Gastrocnemius medialis (tissue), 4 donors: ENCODE results near the gene RNF222. TPM values are rescaled to one million over a fixed set of nuclear protein-coding genes. Genes with fewer than 3 reads are reported as not detected.
"Not testable (repeated sequence)": the region's sequence is repeated elsewhere in the genome, so short reads cannot be mapped to it uniquely, and the experiment has no call there.

Source experiments
- ATAC-seq, 2 donors: fragments of 150-250 bp; one replicate each; pipeline ENCODE4 v1.9.1; 2016
- DNase-seq, 2 donors: peaks; one replicate each; pipeline ENCODE4 v3.0.0-alpha.2; 2019
- H3K27ac ChIP-seq, 4 donors: fragments of 200-600 bp; sonication (generic); 1 replicate in 1 of 4; 2 replicates in 3 of 4; pipeline ENCODE4 v1.5.1; 2016 to 2018; ENCODE audit warnings: mild to moderate bottlenecking in 2 of 4, moderate library complexity in 1 of 4
- H3K27me3 ChIP-seq, 3 donors: fragments of 200-600 bp; sonication (generic) in 2 of 3; 1 replicate in 1 of 3; 2 replicates in 2 of 3; pipeline versions ENCODE4 v1.5.1 to v1.6.0; 2016 to 2019; ENCODE audit warnings: mild to moderate bottlenecking in 1 of 3, moderate library complexity in 1 of 3
- H3K36me3 ChIP-seq, 2 donors: fragments of 200-600 bp; sonication (generic) in 1 of 2; one replicate each; pipeline ENCODE4 v1.5.1; 2017 to 2018
- H3K4me1 ChIP-seq, 2 donors: fragments of 200-600 bp; sonication (generic) in 1 of 2; one replicate each; pipeline ENCODE4 v1.5.1; 2016 to 2017; ENCODE audit warnings: mild to moderate bottlenecking in 2 of 2
- H3K4me3 ChIP-seq, 4 donors: fragments of 200-600 bp; sonication (generic) in 3 of 4; 1 replicate in 1 of 4; 2 replicates in 3 of 4; pipeline ENCODE4 v1.5.1; 2016 to 2019; ENCODE audit warnings: mild to moderate bottlenecking in 2 of 4
- H3K9me3 ChIP-seq, 3 donors: fragments of 200-600 bp; sonication (generic) in 2 of 3; 1 replicate in 1 of 3; 2 replicates in 2 of 3; pipeline ENCODE4 v1.5.1; 2016 to 2019
- CTCF ChIP-seq, 5 experiments: fragments of 450-650 bp in 3 of 5; fragments of 200-600 bp in 2 of 5; sonication (generic) in 2 of 5; IDR thresholded peaks in 4 of 5; conservative IDR thresholded peaks in 1 of 5; 1 replicate in 4 of 5; 2 replicates in 1 of 5; pipeline ENCODE4 v1.5.1; 2016 to 2019; ENCODE audit warnings: antibody characterized with exemption in 5 of 5, mild to moderate bottlenecking in 3 of 5, moderate library complexity in 3 of 5
- POLR2A ChIP-seq, 2 donors: fragments of 450-650 bp; IDR thresholded peaks; one replicate each; pipeline ENCODE4 v1.6.1; 2017; ENCODE audit warnings: antibody characterized with exemption in 2 of 2, mild to moderate bottlenecking in 2 of 2, moderate library complexity in 2 of 2
- in situ Hi-C, 4 donors: fragments of 200-750 bp; cut with MboI; loops; one replicate each; pipeline versions ENCODE4 v1.15.0 to v1.8.0; 2017; ENCODE audit warnings: low sequenced_read_pairs in 4 of 4
- intact Hi-C: fragments of 100-400 bp; cut with DNase I; formaldehyde crosslinking; loops from one replicate; pipeline ENCODE4 v1.15.1; 2023; ENCODE audit warnings: low total_unique reads
- total RNA-seq, 4 donors: library from RNA; depleted of rRNA; stranded (reverse); fragments of >200 nt; gene quantifications; one replicate each; pipeline versions ENCODE4 v1.1.0 to v1.2.3, GENCODE V29; 2016

Gene RNF222
- total RNA-seq, 4 donors from 2014 or later: not detected

- H3K27me3 ChIP-seq: no peaks in the 10 kb centered on the region
- H3K4me1 ChIP-seq: peaks cover 17 to 19% of the 10 kb centered on the region in 2 donors
- H3K4me3 ChIP-seq: no peak overlapping the region
- TF ChIP-seq CTCF (IDR thresholded peaks at IDR 0.05 in 4 of 5, conservative IDR thresholded peaks at IDR 0.05 in 1 of 5) (no peak), POLR2A (IDR thresholded peaks at IDR 0.05) (no peak)
- intact Hi-C loops (no loop called here), in situ Hi-C loops (no loop called here)
- ATAC-seq (no peak), DNase-seq (no peak)
- no peaks in the 10 kb centered on the region for H3K36me3 ChIP-seq
- peak overlapping the region in 1 of 4 donors; percentile 58 for H3K27ac ChIP-seq
- no peaks in the 10 kb centered on the region for H3K9me3 ChIP-seq
Measured at GRCh38 chr17:8357910-8358309, 39.7 kb downstream of the RNF222 start.

- in situ Hi-C loops: no loop called here
- Histone ChIP-seq H3K9me3 (no peaks in the 10 kb centered on the region), H3K4me1 (peaks cover 0 to under 1% of the 10 kb centered on the region in 2 donors), H3K27me3 (no peaks in the 10 kb centered on the region), H3K36me3 (no peaks in the 10 kb centered on the region), H3K4me3 (no peak overlapping the region), H3K27ac (no peak overlapping the region)
- ATAC-seq (no peak), DNase-seq (no peak)
- intact Hi-C loops: no loop called here
- TF ChIP-seq CTCF (IDR thresholded peaks at IDR 0.05 in 4 of 5, conservative IDR thresholded peaks at IDR 0.05 in 1 of 5) (no peak), POLR2A (IDR thresholded peaks at IDR 0.05) (no peak)
Measured at GRCh38 chr17:8354236-8354635, 43.4 kb downstream of the RNF222 start.

GRCh38 chr17:8353736-8354135, 43.9 kb downstream of the RNF222 start:
- ATAC-seq (no peak), DNase-seq (no peak)
- Histone ChIP-seq H3K4me1 (no peaks in the 10 kb centered on the region), H3K36me3 (no peaks in the 10 kb centered on the region), H3K4me3 (no peak overlapping the region), H3K9me3 (no peaks in the 10 kb centered on the region), H3K27ac (no peak overlapping the region), H3K27me3 (no peaks in the 10 kb centered on the region)
- TF ChIP-seq CTCF (IDR thresholded peaks at IDR 0.05 in 4 of 5, conservative IDR thresholded peaks at IDR 0.05 in 1 of 5) (no peak), POLR2A (IDR thresholded peaks at IDR 0.05) (no peak)
- intact Hi-C loops: no loop called here
- in situ Hi-C loops: no loop called here

GRCh38 chr17:8350339-8350738, 47.3 kb downstream of the RNF222 start:
- no peak for TF ChIP-seq POLR2A (IDR thresholded peaks at IDR 0.05)
- intact Hi-C loops (no loop called here), in situ Hi-C loops (no loop called here)
- DNase-seq (no peak), ATAC-seq (no peak)
- Histone ChIP-seq H3K9me3 (no peaks in the 10 kb centered on the region), H3K36me3 (no peaks in the 10 kb centered on the region), H3K27ac (no peak overlapping the region), H3K4me3 (no peak overlapping the region), H3K4me1 (no peaks in the 10 kb centered on the region), H3K27me3 (peaks cover 0 to 3% (median 3%) of the 10 kb centered on the region in 3 donors)

GRCh38 chr17:8347001-8347400, 50.6 kb downstream of the RNF222 start:
- intact Hi-C loops: not testable (repeated sequence)

More at GRCh38 chr17:8347001-8347400, 50.6 kb downstream of the RNF222 start:
- in situ Hi-C loops, H3K27ac ChIP-seq, H3K4me3 ChIP-seq, H3K27me3 ChIP-seq, H3K4me1 ChIP-seq, DNase-seq, H3K36me3 ChIP-seq, H3K9me3 ChIP-seq, ATAC-seq: not testable (repeated sequence)
